Endothelial cell of umbilical vein (primary cell): ENCODE results near the gene CDC16. TPM values are rescaled to one million over a fixed set of nuclear protein-coding genes. Genes with fewer than 3 reads are reported as not detected.

Source experiments
- BruUV-seq: library from RNA; stranded (reverse); fragments of 400-500 nt; replicated peaks from 2 replicates; lab custom pipeline; 2021; lab: Mats Ljungman, UMichigan
- CTCF ChIA-PET: fragments of 300-600, 350-600 bp; sonication (Branson Sonifier 250); formaldehyde crosslinking; loops from one replicate; lab custom pipeline; 2021; ENCODE audit warnings: antibody characterized with exemption, inconsistent platforms; lab: Charles Lee
- POLR2A ChIA-PET: fragments of 300-600, 350-600 bp; sonication (Branson Sonifier 250); formaldehyde crosslinking; loops from one replicate; lab custom pipeline; 2021; ENCODE audit warnings: antibody characterized with exemption, inconsistent platforms; lab: Charles Lee
- DNase-seq: peaks from one replicate; pipeline ENCODE4 v3.0.0-alpha.2; 2011; ENCODE audit warnings: low read depth, low spot score
- FAIRE-seq: peaks from 2 replicates; lab custom pipeline; 2011; peaks lifted over from hg19 to GRCh38; lab: Jason Lieb, UNC
- H2AFZ ChIP-seq: 2 replicates; pipeline ENCODE4 v1.6.0; 2012; ENCODE audit warnings: low read depth, low read length, control low read depth, inconsistent platforms
- H3K27ac ChIP-seq: 2 replicates; pipeline ENCODE4 v1.5.1; 2011; ENCODE audit warnings: low read depth, mild to moderate bottlenecking, control low read depth, low read length, moderate library complexity; ENCODE audit not compliant: insufficient read depth
- H3K27me3 ChIP-seq, 2 experiments: 2 replicates each; pipeline versions ENCODE4 v1.6.0 to v1.6.1; 2011; ENCODE audit warnings: low read length in 2 of 2, mixed read lengths in 1 of 2; ENCODE audit not compliant: control insufficient read depth in 2 of 2, insufficient read depth in 2 of 2
- H3K36me3 ChIP-seq, 2 experiments: 2 replicates in 1 of 2; 3 replicates in 1 of 2; pipeline ENCODE4 v1.5.1; 2011; ENCODE audit warnings: low read length in 2 of 2, mild to moderate bottlenecking in 1 of 2, moderate library complexity in 1 of 2; ENCODE audit not compliant: control insufficient read depth in 2 of 2, insufficient read depth in 2 of 2; ENCODE audit errors: extremely low read depth in 1 of 2
- H3K4me1 ChIP-seq: 3 replicates; pipeline ENCODE4 v1.5.1; 2011; ENCODE audit warnings: mild to moderate bottlenecking, low read length; ENCODE audit not compliant: control insufficient read depth, insufficient read depth; ENCODE audit errors: extremely low read depth
- H3K4me2 ChIP-seq: 2 replicates; pipeline ENCODE4 v1.6.1; 2011; ENCODE audit warnings: low read length, control low read depth, mixed read lengths; ENCODE audit not compliant: insufficient read depth
- H3K4me3 ChIP-seq, 3 experiments: fragments of 200-600 bp in 1 of 3; sonication (generic), shearing (Covaris generic) in 1 of 3; replicated peaks in 1 of 3; 2 replicates each; pipeline ENCODE4 v1.5.1; 2011 to 2016; ENCODE audit warnings: control low read depth in 3 of 3, low read length in 3 of 3, mild to moderate bottlenecking in 2 of 3, inconsistent platforms in 1 of 3, low read depth in 1 of 3, moderate library complexity in 1 of 3; ENCODE audit not compliant: insufficient read depth in 1 of 3
- H3K79me2 ChIP-seq: 2 replicates; pipeline ENCODE4 v1.6.0; 2012; ENCODE audit warnings: low read length, inconsistent platforms; ENCODE audit not compliant: control insufficient read depth, insufficient read depth
- H3K9ac ChIP-seq: replicated peaks from 2 replicates; pipeline ENCODE3; 2011; ENCODE audit warnings: low read length, control low read depth; ENCODE audit not compliant: insufficient read depth; ENCODE audit errors: extremely low read depth
- H3K9me1 ChIP-seq: replicated peaks from 3 replicates; pipeline ENCODE4 v1.6.0; 2011; ENCODE audit warnings: mild to moderate bottlenecking, low read length; ENCODE audit not compliant: control insufficient read depth, insufficient read depth; ENCODE audit errors: extremely low read depth
- H3K9me3 ChIP-seq: replicated peaks from 2 replicates; pipeline ENCODE4 v1.5.1; 2012; ENCODE audit warnings: low read length, inconsistent platforms; ENCODE audit not compliant: control insufficient read depth, insufficient read depth
- H4K20me1 ChIP-seq: replicated peaks from 2 replicates; pipeline ENCODE3; 2011; ENCODE audit warnings: mild to moderate bottlenecking, low read length; ENCODE audit not compliant: control insufficient read depth, insufficient read depth; ENCODE audit errors: extremely low read depth
- CTCF ChIP-seq, 2 donors: IDR thresholded peaks; 1 replicate in 1 of 2; 2 replicates in 1 of 2; pipeline ENCODE4 v1.5.1; 2011; ENCODE audit warnings: low read length in 2 of 2, mild to moderate bottlenecking in 2 of 2, moderate library complexity in 2 of 2, control low read depth in 1 of 2, inconsistent platforms in 1 of 2, low read depth in 1 of 2; ENCODE audit not compliant: insufficient read depth in 1 of 2; ENCODE audit errors: extremely low read depth in 1 of 2
- EZH2 ChIP-seq: IDR thresholded peaks from 2 replicates; pipeline ENCODE4 v1.6.1; 2012; ENCODE audit warnings: borderline replicate concordance, low read depth, mild to moderate bottlenecking, moderate library complexity, low read length, inconsistent platforms; ENCODE audit not compliant: severe bottlenecking
- FOS ChIP-seq: IDR thresholded peaks from 2 replicates; pipeline ENCODE4 v1.6.1; 2011; ENCODE audit warnings: mild to moderate bottlenecking, low read length, moderate library complexity, borderline replicate concordance; ENCODE audit not compliant: insufficient read depth
- GATA2 ChIP-seq: IDR thresholded peaks from 2 replicates; pipeline ENCODE4 v1.7.0; 2011; ENCODE audit warnings: low read depth, mild to moderate bottlenecking, moderate library complexity, mixed read lengths, low read length; ENCODE audit not compliant: insufficient read length, insufficient read depth
- JUN ChIP-seq: IDR thresholded peaks from 2 replicates; pipeline ENCODE4 v1.6.1; 2011; ENCODE audit warnings: borderline replicate concordance, low read depth; ENCODE audit not compliant: insufficient read length, insufficient read depth
- MAX ChIP-seq: IDR thresholded peaks from 2 replicates; pipeline ENCODE4 v1.6.1; 2011; ENCODE audit not compliant: insufficient read depth, insufficient read length
- MYC ChIP-seq: IDR thresholded peaks from one replicate; pipeline ENCODE4 v1.6.1; 2011; ENCODE audit warnings: mild to moderate bottlenecking, low read depth, low read length
- POLR2A ChIP-seq: IDR thresholded peaks from 2 replicates; pipeline ENCODE4 v1.6.1; 2012; ENCODE audit warnings: low read depth, mild to moderate bottlenecking, control low read depth, low read length
- POLR2AphosphoS5 ChIP-seq: IDR thresholded peaks from 2 replicates; pipeline ENCODE4 v1.6.1; 2012; ENCODE audit warnings: low read depth, mild to moderate bottlenecking, control low read depth, low read length, moderate library complexity; ENCODE audit not compliant: insufficient read depth
- dilution Hi-C: fragments of 300-500 bp; cut with MboI; formaldehyde crosslinking; loops from one replicate; pipeline ENCODE4 v1.15.0; 2019; ENCODE audit warnings: low sequenced_read_pairs; ENCODE audit not compliant: extremely low pct_ligation_motif_present
- intact Hi-C: fragments of 100-400 bp; cut with micrococcal nuclease; formaldehyde crosslinking; loops from one replicate; pipeline ENCODE4 v1.10.0; 2022
- polyA plus RNA-seq, 4 experiments: library from polyadenylated mRNA; depleted of rRNA in 3 of 4; stranded (reverse) in 3 of 4; unstranded in 1 of 4; fragments of >200 nt; gene quantifications; 2 replicates each; pipeline versions ENCODE4 v1.2.1 to v1.2.3, GENCODE V29; 2011 to 2012; ENCODE audit warnings: missing spikeins in 1 of 4
- total RNA-seq: library from RNA; stranded (reverse); gene quantifications from 2 replicates; pipeline ENCODE4 v1.2.3, GENCODE V29; 2021

Gene CDC16
- total and polyA plus RNA-seq, 2 donors (not counting 3 experiments of a cell fraction or from before 2014, with no cell fraction given), result 41.6 to 83.3 TPM

- peaks cover 3 to 8% of the 10 kb centered on the region in 2 experiments for H3K36me3 ChIP-seq
- H3K9me3 ChIP-seq, result no peaks in the 10 kb centered on the region
- no peak overlapping the region for H3K4me3 ChIP-seq
- intact Hi-C loops (no loop called here), dilution Hi-C loops (no loop called here)
- FAIRE-seq, result no peak
- TF ChIP-seq GATA2, result no peak
- TF ChIP-seq JUN, result no peak
- no peak for TF ChIP-seq MYC
- TF ChIP-seq EZH2, result no peak
- TF ChIP-seq MAX, result no peak
- TF ChIP-seq POLR2A, result no peak
- no peak for TF ChIP-seq FOS
- no peak for TF ChIP-seq POLR2AphosphoS5
- TF ChIP-seq CTCF (IDR thresholded peaks at IDR 0.05; ENCODE audit: extremely low read depth in 1 of 2, insufficient read depth in 1 of 2, low read depth in 1 of 2, low read length in 2 of 2), result no peak
- no peak for DNase-seq
- no peaks in the 10 kb centered on the region for H4K20me1 ChIP-seq
- H3K9me1 ChIP-seq, result no peaks in the 10 kb centered on the region
- ChIA-PET POLR2A (no interaction called here), CTCF (interaction anchor here (0.6 kb wide), 1 partner anchor 50 kb away, joined by 3 read pairs; no protein-coding TSS in a partner anchor)
- H3K27me3 ChIP-seq, result no peaks in the 10 kb centered on the region
- H3K79me2 ChIP-seq, result peaks cover 62% of the 10 kb centered on the region
- no peak overlapping the region for H3K9ac ChIP-seq
- H3K4me2 ChIP-seq, result no peak overlapping the region
- H2AFZ ChIP-seq, result no peak overlapping the region
- peaks cover 17% of the 10 kb centered on the region for H3K4me1 ChIP-seq
- no peak overlapping the region for H3K27ac ChIP-seq
- no TSS peak for BruUV-seq
Measured at GRCh38 chr13:114318624-114319023, 83.9 kb downstream of the CDC16 start.
